HL-60/S4 treated with phorbol 12-myristate 13-acetate at 8.2 ng/mL for 4 days and 3 days (cell line): Measurements from ENCODE around the gene WNT4.

Experiments used
- in situ Hi-C: fragments of 300-500 bp; cut with MboI; formaldehyde crosslinking; loops from 2 replicates; pipeline ENCODE4 v1.15.0; 2022; ENCODE audit warnings: low sequenced_read_pairs

Gene WNT4

GRCh38 chr1:22132517-22133235 is 10.2 kb downstream of the WNT4 start:
- in situ Hi-C loops, result loop anchor here (25.0 kb wide), 1 partner anchor 505 kb away; the partner anchor contains the start of genes C1QA and C1QC

GRCh38 chr1:22131875-22132486 is 10.9 kb downstream of the WNT4 start:
- in situ Hi-C loops, result loop anchor here (25.0 kb wide), 1 partner anchor 505 kb away; the partner anchor contains the start of genes C1QA and C1QC

- in situ Hi-C loops, result loop anchor here (25.0 kb wide), 1 partner anchor 506 kb away; the partner anchor contains the start of genes C1QA and C1QC
Measured at GRCh38 chr1:22131062-22131461, 11.8 kb downstream of the WNT4 start.

DNA sequence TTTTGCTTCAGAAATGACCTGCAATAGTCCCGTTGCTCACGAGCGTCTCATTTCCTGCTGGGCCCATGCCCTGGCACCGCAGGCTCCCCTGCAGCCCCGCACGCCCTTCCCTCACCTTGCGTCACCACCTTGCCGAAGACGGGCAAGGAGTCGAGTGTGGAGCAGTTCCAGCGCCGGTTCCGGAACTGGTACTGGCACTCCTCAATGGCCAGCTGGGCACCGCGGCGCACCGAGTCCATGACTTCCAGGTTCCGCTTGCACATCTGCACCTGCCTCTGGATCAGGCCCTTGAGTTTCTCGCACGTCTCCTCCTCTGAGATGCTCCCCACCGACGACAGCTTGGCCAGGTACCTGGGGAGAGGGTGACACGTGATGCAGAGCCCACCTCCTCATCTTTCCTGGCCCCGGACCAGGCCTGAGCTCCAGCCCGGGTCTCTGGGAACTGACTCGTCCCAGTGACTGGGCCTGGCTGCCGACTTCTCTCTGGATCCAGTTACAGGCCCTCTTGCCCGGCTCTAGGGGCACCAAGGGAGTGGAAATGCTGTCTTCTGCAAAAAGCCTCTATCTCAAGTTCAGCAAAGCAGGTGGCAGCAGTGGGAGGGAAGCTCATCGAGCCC is 13.3 kb downstream of the WNT4 start:
- in situ Hi-C loops, result loop anchor here (25.0 kb wide), 1 partner anchor 508 kb away; the partner anchor contains the start of genes C1QA and C1QC

DNA sequence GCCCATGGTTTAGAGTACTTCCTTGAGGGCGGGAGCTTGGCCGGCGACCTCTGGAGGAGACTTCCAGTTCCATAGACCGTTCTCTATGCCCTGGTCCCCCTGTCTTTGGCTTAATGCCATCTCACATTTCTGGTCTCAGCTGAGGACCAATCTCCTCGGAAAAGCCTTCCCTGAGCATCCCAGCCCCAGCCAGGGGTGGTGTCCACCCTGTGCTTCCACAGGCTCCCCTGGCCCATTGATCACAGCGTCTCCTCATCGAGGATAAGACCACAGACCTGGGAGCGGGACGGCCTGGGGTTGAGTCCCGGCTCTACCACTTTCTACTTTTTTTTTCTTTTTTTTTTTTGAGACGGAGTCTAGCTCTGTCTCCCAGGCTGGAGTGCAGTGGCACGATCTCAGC is 14.5 kb downstream of the WNT4 start:
- in situ Hi-C loops, result loop anchor here (25.0 kb wide), 1 partner anchor 509 kb away; the partner anchor contains the start of genes C1QA and C1QC

- in situ Hi-C loops, result loop anchor here (25.0 kb wide), 1 partner anchor 510 kb away; the partner anchor contains the start of genes C1QA and C1QC
Measured at GRCh38 chr1:22127731-22128130, 15.2 kb downstream of the WNT4 start.

- in situ Hi-C loops, result loop anchor here (25.0 kb wide), 1 partner anchor 510 kb away; the partner anchor contains the start of genes C1QA and C1QC
Measured at GRCh38 chr1:22127248-22127647, 15.6 kb downstream of the WNT4 start.

- in situ Hi-C loops, result loop anchor here (25.0 kb wide), 1 partner anchor 511 kb away; the partner anchor contains the start of genes C1QA and C1QC
Measured at GRCh38 chr1:22126531-22126930, 16.4 kb downstream of the WNT4 start.

DNA sequence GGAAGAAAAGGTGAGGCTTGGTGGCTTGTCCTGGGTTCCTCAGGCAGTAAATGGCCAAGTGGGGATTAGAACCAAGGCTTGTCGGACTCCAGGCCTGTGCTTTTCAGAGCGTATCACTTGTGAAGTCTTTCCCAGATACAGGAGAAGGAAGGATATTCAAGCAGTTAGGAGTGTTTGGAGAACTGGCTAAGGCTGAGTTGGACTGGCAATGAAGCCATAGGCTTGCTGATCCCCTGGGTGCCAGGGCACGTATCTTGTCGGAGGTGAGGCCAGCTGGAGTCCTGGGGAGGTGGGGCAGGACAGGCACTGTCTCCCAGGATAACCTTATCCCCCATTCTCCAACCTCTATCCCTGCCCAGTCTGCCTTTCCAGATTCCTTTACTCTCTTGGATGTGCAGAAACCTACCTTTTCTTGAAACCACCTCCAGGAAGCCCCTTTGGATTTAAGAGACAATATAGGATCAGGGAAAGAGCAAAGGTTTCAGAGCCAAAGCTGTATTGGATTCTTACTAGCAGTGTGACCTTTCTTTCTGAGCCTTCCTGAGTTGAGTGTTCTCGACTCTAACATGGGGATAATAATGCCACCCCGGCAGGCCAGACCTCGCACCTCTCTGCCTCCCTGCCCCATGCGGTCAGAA is 18.2 kb downstream of the WNT4 start:
- in situ Hi-C loops, result loop anchor here (25.0 kb wide), 1 partner anchor 513 kb away; the partner anchor contains the start of genes C1QA and C1QC

- in situ Hi-C loops, result no loop called here
Measured at GRCh38 chr1:22123901-22124404, 18.9 kb downstream of the WNT4 start.

GRCh38 chr1:22123071-22123390 is 19.9 kb downstream of the WNT4 start:
- in situ Hi-C loops, result no loop called here

GRCh38 chr1:22122273-22123070 is 20.4 kb downstream of the WNT4 start:
- in situ Hi-C loops, result no loop called here

DNA sequence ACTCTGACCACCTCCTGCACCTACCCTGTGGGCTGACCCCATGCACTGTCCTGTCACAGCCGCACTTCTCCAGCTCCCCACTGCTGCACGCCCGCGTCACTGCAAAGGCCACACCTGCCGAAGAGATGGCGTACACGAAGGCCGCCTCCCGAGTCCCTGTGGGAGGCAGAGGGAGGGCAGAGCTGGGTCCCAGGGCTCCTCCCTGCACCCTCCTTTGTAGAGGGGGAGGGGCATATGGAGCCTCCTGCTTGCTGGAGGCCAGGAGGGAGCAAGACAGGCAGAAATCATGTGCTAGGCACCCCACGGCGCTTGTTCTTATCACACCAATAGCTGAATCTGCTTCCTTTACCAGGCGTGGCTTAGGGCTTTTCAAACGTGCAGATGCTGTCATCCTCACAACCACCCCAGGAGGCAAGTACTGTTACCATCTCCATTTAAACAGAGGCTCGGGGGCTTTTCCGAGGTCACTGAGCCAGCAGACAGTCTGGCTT is 21.4 kb downstream of the WNT4 start:
- in situ Hi-C loops, result no loop called here

DNA sequence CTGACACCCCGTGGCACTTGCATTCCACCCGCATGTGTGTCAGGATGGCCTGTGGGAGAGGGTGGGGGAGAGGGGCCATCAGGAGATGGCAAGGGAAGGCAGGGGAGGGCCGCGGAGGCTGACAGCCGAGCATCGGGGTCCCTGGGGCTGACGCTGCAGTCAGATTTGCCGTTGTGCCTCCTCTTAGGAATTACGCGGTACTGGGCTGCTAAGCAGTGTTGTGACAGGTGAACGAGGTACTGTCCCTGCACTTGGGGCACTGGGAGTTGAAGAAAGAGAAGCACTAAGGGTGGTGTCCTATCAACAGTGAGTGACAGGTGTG is 22.5 kb downstream of the WNT4 start:
- in situ Hi-C loops, result no loop called here

DNA sequence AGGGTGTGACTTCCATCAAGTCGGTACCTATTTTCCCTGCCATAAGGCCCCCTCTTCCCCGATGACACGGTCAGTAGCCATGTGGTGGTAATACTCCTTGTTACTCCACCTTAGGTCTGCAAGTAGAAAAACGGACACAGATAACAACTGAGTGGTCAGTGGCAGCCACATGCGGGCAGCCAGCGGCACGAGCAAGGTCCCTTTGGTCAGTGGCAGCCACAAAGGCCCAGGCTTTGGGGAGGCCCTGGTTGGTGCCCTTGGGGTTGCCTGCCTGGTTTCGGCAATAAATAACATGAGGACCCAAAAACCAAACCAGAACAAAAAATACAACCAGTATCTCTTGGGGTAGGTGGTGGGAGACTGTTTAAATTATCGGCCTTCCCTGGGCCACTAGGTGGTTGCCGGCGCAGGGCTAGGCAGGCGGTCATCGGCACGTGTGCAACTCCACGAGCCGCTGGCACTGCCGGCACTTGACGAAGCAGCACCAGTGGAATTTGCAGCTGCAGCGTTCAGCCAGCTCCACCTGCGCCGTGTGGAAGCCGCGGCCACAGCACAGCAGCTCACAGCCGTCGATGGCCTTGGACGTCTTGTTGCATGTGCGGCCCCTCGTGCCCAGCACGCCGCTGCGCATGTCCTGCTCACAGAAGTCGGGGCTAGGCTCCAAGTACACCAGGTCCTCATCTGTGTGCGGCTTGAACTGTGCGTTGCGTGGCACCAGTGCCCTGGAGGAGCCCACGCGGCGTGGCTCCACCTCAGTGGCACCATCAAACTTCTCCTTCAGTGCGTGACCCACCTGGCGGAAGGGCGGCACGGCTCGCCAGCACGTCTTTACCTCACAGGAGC is 23.1 kb downstream of the WNT4 start:
- in situ Hi-C loops, result no loop called here

GRCh38 chr1:22118291-22118992 is 24.5 kb downstream of the WNT4 start:
- in situ Hi-C loops, result no loop called here

GRCh38 chr1:22117851-22118250 is 25.0 kb downstream of the WNT4 start:
- in situ Hi-C loops, result no loop called here

DNA sequence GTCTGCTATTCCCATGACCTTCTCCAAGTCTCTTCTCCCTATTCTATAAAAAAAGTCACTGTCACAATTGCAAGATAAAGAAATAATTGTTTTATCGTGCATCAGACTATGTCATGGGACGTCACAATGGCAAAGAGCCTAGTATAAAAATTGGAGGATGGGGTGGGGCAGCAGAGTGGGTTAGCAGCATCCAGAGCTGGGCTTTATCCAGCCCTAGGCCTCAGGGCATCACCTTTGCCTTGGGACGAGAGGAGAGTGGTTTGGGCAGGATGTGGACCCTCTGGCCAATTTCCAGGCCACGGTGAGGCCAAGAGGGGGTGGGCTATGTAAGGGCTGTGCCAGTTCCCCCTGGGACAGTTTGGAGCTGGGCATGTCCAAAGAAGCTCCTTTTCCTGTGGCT is 25.7 kb downstream of the WNT4 start:
- in situ Hi-C loops, result no loop called here

GRCh38 chr1:22115286-22115685 is 27.6 kb downstream of the WNT4 start:
- in situ Hi-C loops, result no loop called here
